HG02981 (cell line): Measurements from ENCODE around the gene ITIH6.
A peak's percentile ranks its signal among the peaks of the same experiment; 100 is the strongest.
"Not testable (repeated sequence)": the region's sequence is repeated elsewhere in the genome, so short reads cannot be mapped to it uniquely, and the experiment has no call there.

Experiments
- ATAC-seq: cut with Tn5 transposase; IDR thresholded peaks from one replicate; pipeline ENCODE4 v1.9.1; 2021; ENCODE audit warnings: mild to moderate bottlenecking, moderate library complexity; ENCODE audit not compliant: unreplicated experiment

ITIH6 gene

DNA sequence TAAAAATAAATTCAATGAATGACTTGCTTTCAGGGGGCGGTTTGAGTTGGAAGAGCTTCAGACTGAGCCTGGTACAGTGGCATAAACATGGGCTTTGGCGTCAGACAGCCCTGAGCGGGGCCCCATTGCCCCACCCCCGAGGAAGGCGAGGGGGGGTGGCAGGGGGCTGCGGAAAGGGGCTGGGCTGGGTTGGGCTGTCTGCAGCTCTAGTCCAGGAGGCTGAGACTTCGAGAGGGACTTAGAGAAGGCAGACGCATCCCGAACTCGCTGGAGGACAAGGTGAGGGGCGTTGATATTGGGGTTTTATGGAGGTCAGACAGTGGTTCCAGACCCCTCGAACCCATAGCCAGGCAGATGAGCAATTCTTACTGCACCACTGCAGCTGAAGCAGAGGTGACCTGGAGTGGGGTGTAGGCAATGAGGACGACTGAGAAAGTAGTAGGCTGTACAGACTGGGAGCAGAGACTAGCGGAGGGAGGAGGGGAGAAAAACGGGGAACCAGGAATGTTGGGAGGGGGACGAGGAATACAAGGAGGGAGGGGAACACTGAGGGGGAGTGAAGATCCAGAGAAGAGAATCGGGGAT lies 9.6 kb upstream of the ITIH6 start, which contains the start of gene MAGED2:
TSS of gene MAGED2 (plus strand) at position 222 of the 585 bp plus-strand sequence. CDS start 1,587 bp downstream, outside the sequence.
- no peak for ATAC-seq

DNA sequence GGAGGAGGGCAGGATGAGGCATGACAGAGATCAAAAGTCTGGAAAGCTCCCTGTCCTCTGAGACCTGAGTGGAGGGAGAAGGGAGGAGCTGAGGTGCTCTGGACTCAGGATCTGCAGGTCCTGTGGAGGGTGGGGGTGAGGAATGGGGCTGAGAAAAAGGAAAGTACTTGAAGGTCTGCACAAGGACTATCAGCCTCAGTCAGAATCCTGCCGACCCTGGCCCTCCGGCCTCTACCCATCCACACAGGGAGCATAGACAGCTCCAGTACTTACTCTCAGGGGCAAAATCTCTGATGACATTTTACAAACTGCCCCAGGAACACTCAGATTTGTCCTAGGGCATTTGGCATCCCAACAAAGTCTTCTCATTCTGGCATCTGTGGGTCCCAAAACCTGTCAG lies 991 bp upstream of the ITIH6 start:
- ATAC-seq = no peak

DNA sequence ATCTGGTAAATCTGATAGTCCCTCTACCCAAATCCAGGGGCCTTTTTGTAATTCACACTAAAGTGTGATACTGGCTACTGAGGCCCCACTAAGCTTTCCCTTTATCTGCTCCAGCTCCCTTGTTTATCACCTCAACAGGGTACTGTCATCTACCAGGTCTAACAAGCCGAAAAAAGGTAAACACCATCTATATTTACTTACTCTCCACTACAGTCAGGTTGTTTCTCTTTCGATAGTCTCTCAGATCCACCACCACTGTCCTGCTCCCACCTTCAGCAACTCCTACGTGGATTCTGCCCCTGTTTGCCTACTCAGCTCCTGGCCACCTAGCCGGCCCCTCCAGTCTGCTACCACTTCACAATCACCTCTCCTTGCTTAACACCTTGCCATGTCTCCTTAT lies 3.3 kb downstream of the ITIH6 start:
- no peak for ATAC-seq

DNA sequence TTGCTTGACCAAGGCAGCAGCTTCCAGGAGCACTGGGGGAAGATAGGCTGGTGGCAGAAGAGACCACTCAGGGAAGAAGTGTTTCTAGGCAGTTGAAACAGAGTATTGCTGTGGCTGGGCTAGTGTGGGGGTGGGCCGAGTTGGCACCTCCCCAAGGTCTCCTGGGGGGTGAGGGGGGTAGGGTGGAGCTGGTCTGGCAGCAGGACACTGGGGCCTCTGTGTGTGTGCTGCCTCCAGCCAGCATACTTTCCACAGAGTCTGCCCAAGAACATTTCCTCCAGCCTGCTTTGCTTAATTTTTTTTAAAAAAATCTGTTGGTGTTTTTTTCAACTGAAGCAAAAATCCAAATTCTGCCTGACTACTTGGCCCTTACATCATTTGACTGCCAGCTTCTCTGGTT lies 4.0 kb downstream of the ITIH6 start:
- no peak for ATAC-seq

DNA sequence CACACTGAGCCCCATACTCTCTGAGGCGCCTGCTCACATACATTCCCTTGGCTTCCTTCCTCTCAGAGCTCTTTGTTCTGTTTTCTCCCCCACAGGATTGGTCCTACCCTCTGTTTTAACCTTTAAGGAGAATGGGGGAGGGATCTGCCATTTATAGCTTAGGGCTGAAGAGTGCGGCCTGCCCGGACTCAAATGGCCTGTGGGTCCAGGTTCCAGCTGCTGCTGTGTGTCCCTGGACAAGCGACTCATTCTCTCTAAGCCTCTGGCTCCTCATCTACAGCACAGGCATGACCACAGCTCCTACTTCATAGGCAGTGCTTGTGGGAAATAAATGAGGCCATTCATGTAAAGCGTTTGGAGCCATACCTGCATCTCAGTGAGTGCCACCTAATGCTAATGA lies 8.7 kb downstream of the ITIH6 start:
- ATAC-seq = not testable (repeated sequence)

DNA sequence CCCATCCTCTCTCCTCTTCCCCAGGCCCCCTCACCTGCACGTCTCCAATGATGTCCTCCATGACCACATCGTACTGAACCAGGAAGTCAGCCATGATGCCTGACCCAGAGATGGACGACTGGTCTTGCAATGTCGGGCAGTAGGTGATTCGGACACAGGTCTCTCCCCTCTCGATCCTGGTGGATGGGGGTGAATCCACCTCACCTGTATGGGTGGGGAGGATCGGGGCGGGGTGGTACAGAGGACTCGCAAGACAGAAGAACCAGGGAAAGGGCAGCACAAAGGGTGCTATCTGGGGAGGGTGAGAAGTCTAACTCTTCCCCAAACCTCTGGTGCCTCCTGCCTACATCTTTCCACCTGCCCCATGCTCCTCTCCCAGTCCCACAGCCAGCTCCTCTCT lies 9.6 kb downstream of the ITIH6 start:
- no peak for ATAC-seq

DNA sequence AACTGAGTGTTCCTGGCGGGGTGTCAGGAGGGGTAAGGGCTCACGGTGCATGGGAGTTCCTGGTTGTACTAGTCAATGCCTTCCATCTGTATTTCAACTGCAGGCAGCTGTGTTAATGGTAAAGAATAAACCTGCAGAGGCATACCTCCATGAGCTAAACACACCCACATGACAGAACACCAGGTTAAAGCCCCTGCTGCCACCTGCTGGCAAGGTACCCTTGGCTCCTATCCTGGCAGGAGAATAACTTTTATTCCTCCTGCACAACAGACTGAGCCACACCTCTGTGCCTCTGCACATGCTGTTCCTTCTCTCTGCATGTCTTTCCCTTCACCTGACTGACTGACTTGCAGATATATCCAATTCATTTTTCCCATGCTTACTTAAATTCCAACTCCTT lies 11.1 kb downstream of the ITIH6 start:
- ATAC-seq = peak; percentile 60

DNA sequence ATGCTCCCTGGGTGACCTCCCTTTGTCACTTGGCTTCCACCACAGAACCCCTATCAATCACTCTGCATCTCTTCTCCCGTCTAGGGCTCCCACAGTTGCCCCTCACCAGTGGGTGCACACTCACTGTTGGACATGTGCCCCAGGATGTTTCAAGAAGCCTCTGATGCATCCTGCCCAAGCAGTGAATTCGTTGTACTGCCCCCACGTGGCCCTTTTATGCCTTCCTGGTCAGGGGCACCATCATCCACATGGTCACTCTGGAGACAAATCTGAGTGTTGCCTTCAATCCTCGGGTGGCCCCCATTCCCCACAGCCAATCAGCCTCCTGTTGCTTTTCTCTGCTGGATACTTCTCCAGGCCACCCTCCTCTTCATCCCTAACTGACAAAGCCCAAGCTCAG lies 12.2 kb downstream of the ITIH6 start:
- no peak for ATAC-seq

DNA sequence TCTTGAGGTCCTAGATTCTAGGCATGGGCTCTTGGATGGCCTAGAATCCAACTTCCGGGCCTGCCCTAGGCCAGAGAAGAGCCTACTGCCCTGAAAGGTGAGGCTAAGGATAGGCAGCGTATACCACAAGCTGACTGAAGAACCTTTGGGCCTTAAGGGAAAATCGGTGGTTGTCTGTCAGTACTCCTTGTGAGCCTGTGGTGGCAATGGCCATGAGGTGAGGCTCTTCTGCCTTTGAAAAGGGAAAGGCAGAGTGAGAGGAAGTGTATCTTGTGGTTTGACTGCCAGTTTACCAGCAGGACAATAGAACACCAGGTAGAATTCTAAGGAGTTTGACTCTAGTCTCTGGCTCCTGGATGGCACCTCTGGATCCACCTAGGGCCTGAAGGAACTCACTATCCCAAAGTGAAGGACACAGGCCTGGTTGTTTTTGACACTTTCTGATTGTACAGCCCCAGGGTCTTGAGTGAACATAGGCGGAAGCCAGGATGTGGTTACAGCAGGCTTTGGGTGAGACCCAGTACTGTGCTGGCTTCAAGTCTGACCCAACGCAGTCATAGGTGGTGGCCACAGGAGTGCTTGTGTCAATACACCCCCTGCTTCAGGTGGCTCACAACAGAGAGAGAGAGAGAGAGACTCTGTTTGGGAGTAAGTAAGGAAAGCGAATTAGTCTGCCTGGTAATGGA lies 20.9 kb downstream of the ITIH6 start:
- no peak for ATAC-seq

DNA sequence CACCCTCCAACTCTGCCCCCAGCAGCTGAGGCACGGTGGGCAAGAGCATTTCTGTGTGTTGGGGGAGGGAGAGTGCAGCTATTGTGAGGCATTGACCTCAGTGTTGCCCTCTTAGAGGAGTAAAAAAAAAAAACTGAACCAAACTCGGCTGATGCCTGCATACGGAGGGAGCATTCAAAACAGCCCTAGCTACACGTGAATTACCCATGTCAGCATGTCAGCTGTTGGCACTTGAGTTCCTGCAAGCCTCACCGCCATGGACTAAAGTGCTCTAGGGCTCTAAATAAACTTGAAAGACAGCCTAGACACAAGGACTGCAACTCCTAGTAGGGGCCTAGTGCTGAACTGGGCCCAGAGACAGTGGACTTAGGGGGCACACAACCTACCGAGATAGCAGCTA lies 22.0 kb downstream of the ITIH6 start:
- ATAC-seq = no peak

DNA sequence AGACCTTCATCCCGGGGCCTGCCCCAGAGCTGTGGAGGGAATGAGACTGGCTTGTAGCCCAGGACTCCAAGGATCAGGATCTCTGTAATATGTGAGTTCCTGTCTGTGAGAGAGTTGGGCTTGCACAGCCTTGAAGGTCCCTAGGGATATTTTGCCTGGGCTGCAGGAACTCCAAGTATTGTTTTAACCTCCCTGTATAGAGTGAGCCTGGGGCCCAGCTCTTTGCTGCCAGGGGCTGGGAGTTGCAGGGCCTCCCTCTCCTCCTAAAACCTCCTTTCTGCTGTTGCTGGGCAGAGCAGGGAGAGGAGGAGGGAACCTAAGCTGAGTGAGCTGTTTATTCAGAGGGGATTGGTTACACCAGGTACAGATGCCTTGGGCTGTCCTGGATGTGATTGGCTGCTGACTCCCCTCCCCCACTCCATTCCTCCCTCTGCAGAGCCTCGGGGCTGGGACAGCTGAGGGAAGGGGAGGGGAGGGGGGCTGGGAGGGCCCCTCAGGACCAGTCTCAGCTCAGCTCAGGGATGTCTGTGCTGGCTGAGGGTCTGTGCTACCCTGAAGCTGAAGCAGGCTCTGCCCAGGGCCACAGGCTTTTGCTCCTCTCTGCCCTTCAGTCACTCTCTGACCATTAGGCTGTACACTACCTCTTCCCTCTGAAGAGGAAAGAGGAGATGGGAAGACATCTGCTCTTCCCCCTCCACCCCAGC lies 23.5 kb downstream of the ITIH6 start:
- ATAC-seq = not testable (repeated sequence)

DNA sequence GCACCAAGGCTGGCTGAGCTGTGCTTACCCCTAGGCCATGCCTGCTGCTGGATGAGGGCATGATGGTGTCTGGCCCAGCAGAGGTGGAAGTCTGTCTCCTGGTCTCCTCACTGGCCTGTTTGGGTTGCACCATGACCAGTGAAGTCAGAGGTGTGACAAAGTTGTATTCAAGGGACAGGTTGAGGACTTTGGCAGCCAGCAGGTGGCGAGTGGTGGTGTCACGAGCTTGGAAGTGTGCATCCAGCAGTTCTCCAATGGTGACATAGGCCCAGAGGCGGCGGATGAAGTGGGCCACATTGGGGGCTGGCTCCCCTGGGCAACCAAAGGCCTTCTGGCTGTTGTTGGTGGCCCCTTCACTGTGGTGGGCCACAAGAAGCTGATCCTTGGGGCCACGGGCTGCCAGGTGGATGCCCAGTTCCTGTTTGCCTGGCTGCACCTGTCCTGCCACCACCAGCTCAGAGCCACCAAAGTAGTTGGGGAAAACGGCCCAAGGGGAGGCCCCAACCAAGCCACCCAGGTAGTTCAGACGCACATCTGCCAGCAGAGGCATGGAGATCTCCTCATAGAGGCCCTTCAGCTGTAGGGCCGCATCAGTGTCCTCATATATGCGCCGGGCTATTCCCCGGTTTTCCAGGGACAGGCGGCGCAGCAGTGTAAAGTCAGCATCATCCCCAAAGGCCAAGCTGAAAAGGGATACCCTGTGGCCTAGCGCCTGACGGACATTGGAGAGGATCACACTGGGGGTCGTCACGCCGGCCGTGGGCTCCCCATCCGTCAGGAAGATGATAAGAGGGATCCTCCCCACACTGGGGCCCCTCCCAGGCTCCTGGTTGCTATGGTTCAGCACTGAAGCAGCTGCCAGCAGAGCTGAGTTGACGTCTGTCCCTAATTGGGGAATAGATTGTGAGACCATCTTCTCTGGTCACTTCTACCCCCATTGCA lies 39.7 kb downstream of the ITIH6 start:
- no peak for ATAC-seq

DNA sequence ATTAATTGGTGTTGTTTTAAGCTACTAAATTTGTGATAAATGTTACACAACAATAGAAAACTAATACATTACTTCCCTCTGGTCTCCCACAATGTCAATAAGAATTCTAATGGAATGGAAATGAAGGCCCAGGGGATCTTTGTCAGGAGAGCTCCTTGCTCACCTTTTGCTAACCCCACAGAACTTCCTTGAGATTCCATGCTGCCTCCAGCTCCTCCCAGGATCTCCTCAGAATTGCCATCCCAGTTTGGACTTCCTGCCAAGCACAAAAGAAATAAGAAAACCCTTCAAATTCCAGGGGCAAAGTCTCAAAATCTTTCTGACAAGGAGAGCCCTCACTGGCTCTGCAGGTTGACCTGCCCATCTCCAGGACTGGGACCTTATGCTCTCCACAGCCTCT lies 43.2 kb downstream of the ITIH6 start:
- no peak for ATAC-seq

DNA sequence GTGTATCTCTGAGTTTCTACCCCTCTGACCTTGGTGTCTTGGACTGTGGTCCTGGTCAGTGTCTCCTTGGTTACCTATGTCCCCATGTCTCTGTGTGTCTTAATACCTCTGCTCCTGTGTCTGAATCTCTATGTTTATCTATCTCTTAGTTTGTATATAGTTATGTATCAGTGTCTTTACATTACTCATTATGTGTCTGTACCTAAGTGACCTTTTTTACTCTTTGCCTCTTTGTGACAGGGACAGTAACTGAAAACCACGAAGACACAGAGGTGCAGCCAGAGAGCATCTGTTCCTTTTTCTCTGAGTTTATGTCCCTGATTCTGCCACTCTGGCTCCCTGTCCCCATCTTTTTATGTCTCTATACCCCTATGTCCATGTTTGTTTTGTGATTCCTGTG lies 49.4 kb downstream of the ITIH6 start:
- ATAC-seq = no peak

DNA sequence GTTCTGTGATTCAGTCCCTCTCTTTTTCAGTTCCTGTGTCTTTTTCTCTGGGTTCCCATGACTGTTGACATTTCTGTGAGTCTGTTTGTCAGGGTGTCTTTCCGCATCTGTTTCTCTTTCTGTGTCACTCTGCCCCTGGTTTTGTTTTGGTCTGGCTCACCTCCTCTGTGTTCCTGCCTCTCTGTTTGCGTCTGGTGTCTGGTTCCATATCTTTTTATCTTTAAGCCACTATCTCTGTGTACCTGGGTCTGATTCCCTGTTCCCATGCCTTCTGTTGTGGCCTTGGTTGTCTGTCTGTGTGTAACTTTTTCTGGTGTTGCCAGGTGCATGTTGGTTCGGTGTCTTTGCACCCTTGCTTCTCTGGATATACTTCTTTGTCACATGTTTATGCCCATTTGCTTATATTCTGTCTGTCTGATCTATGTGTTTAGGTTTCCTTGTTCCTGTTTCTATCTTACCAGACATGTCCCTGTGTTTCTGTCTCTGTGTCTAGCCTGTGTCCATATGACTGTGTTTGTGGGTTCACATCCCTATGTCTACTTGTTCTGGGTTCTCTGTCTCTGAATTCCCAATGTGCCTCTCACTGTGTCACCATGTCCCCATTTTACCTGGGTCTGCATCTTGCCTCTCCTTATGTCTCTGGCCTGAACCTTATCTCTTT lies 50.2 kb downstream of the ITIH6 start:
- ATAC-seq = no peak

DNA sequence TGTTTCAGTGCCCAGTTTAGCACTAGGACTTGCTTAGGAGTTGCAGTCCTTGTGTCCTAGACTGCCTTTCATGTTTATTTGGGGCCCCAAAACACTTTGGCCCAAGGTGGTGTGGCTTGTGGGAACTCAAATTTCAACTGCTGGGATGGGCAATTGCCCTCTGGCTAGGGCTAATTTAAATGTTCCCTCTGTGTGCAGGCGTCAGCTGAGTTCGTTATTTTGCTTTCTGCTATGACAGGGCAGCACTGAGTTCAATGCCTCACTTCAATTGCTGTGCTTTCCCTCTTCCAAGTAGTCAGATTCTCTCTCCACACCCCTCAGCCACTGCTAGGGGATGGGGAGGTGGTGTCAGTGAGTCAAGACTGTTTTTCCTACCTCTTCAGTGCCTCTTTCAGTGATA lies 51.1 kb downstream of the ITIH6 start:
- no peak for ATAC-seq

DNA sequence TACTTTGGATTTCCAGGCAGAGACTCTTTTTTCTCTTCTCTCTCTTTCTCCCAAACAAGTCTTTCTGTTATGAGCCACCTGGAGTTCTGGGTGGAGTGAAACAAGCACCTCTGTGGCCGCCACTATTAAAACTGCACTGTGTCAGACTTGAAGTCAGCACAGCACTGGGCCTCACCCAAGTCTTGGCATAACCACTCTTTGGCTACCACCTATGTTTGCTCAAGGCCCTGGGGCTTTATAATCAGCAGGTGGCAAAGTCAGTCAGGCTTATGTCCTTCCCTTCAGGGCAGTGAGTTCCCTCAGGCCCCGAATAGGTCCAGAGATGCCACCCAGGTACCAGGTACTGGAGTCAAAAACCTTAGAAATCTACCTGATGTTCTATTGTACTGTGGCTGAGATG lies 52.4 kb downstream of the ITIH6 start:
- ATAC-seq = no peak

DNA sequence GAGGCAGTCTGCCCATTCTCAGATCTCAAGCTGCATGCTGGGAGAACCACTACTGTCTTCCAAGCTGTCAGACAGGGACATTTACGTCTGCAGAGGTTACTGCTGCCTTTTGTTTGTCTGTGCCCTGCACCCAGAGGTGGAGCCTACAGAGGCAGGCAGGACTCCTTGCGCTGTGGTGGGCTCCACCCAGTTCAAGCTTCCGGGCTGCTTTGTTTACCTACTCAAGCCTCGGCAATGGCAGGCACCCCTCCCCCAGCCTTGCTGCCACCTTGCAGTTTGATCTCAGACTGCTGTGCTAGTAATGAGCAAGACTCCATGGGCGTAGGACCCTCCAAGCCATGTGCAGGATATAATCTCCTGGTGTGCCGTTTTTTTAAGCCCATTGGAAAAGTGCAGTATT lies 59.5 kb downstream of the ITIH6 start:
- not testable (repeated sequence) for ATAC-seq

DNA sequence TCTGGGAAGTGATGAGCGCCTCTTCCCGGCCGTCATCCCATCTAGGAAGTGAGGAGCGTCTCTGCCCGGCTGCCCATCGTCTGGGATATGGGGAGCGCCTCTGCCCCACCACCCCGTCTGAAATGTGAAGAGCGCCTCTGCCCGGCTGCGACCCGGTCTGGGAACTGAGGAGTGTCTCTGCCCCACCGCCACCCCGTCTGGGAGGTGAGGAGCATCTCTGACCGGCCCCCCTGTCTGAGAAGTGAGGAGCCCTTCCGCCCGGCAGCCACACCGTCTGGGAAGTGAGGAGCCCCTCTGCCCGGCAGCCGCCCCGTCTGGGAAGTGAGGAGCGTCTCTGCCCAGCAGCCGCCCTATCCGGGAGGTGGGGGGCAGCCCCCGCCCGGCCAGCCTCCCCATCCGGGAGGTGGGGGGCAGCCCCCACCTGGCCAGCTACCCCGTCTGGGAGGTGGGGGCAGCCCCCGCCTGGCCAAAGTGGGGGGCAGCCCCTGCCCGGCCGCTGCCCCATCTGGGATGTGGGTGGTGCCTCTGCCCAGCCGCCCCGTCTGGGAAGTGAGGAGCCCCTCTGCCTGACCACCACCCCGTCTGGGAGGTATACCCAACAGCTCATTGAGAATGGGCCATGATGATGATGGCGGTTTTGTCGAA lies 61.6 kb downstream of the ITIH6 start:
- not testable (repeated sequence) for ATAC-seq

DNA sequence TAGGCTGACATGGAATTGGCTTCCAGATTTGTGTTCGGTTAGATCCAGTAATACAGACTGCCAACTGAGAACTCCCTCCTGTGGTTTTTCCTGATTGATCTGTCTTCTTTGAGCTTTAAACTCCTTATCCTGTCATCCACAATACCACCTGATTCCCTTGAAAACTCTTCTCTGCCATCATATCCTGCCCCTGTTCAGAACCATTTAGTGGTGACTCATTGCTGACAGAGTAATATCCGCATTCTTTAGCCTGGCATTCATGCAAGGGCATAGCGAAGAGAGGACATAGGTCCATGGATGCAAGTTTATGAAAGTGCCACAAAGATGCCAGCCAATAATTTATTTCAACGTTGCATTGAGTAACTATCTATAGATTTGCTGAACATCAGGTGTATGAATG lies 76.6 kb downstream of the ITIH6 start:
- ATAC-seq = no peak
